ENCODE measurements around the gene PPIL1. TPM values are rescaled to one million over a fixed set of nuclear protein-coding genes. Genes with fewer than 3 reads are reported as not detected.

Gene PPIL1
- total and polyA plus RNA-seq, 2 of the 13 experiments (the other 11 are each of a cell fraction or from before 2014, with no cell fraction given), result 74.2 to 144 TPM

DNA sequence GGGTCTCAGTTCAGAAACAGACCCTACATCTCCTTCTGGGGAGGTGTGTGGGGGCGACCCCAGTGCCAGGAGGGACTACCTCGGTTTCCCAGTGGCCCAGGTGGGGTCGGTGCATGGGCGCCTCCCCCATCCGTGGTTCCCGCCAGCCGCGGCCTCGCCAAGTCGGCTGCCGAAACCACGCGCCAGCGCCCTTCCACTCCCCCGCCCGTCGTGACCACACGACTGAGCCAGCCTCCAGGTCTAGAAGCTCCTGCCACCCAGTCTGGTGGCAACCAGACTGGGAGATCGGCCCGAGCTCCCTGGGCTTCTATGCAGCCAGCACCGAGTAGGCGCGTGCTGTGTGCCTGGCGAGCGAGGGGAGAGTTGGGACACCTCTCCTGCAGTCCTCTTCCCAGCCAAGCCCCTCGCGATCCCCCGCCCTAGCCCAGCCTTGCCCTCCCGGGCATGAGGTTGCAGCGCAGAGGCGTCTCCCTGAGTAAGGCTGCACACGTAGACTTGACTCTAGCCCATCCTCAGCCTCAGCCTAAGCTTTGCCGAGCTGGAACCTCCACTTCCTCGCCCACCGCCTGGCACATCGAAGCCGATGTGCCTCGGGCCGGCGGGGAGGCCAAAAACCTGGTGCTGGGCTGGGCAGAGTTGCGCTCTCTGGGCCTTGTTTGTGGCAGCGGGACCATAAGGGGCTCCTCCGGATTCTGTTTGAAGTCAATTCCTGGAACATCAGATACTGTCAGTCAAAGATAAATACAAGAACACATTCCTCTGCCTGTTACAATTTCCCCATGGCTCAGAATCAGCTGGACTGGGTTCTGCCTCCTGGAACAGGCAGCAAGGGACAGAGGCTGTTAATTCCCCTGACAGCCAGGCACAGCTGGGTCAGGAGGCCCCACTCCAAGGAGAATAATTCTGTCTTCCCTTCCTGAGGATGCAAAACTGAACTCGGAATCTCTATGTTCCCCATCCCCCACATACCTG lies 33.9 kb downstream of the PPIL1 start (continued):
- TF ChIP-seq, protein P1, sequence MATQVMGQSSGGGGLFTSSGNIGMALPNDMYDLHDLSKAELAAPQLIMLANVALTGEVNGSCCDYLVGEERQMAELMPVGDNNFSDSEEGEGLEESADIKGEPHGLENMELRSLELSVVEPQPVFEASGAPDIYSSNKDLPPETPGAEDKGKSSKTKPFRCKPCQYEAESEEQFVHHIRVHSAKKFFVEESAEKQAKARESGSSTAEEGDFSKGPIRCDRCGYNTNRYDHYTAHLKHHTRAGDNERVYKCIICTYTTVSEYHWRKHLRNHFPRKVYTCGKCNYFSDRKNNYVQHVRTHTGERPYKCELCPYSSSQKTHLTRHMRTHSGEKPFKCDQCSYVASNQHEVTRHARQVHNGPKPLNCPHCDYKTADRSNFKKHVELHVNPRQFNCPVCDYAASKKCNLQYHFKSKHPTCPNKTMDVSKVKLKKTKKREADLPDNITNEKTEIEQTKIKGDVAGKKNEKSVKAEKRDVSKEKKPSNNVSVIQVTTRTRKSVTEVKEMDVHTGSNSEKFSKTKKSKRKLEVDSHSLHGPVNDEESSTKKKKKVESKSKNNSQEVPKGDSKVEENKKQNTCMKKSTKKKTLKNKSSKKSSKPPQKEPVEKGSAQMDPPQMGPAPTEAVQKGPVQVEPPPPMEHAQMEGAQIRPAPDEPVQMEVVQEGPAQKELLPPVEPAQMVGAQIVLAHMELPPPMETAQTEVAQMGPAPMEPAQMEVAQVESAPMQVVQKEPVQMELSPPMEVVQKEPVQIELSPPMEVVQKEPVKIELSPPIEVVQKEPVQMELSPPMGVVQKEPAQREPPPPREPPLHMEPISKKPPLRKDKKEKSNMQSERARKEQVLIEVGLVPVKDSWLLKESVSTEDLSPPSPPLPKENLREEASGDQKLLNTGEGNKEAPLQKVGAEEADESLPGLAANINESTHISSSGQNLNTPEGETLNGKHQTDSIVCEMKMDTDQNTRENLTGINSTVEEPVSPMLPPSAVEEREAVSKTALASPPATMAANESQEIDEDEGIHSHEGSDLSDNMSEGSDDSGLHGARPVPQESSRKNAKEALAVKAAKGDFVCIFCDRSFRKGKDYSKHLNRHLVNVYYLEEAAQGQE (IDR thresholded peaks at IDR 0.05; ENCODE audit: borderline replicate concordance in 1 of 2, low read depth in 1 of 2, low read length in 2 of 2), result no peak
- TF ChIP-seq NAIF1 (CRISPR knock-in tag; IDR thresholded peaks at IDR 0.05; ENCODE audit: borderline replicate concordance) (no peak), BHLHE40 (IDR thresholded peaks at IDR 0.05; ENCODE audit: low read length) (no peak), ZNF235 (CRISPR knock-in tag; IDR thresholded peaks at IDR 0.05; ENCODE audit: borderline replicate concordance) (no peak), HOXA5 (CRISPR knock-in tag; IDR thresholded peaks at IDR 0.05) (no peak), FOSL2 (CRISPR knock-in tag; IDR thresholded peaks at IDR 0.05) (no peak), RARG (CRISPR knock-in tag; IDR thresholded peaks at IDR 0.05; ENCODE audit: low read depth) (no peak), SCMH1 (CRISPR knock-in tag; IDR thresholded peaks at IDR 0.05; ENCODE audit: borderline replicate concordance) (no peak), MTA3 (CRISPR knock-in tag; IDR thresholded peaks at IDR 0.05) (no peak), NFRKB (IDR thresholded peaks at IDR 0.05) (no peak), ZNF329 (CRISPR knock-in tag; IDR thresholded peaks at IDR 0.05; ENCODE audit: low read depth) (no peak), ZNF510 (CRISPR knock-in tag; IDR thresholded peaks at IDR 0.05; ENCODE audit: low read depth) (no peak), PITX1 (CRISPR knock-in tag; IDR thresholded peaks at IDR 0.05) (0 out of 2 replicates have a peak, but pooled peaks have one; percentile 41), FOXM1 (CRISPR knock-in tag; IDR thresholded peaks at IDR 0.05) (no peak), SUZ12 (IDR thresholded peaks at IDR 0.05; ENCODE audit: low read depth, low read length) (no peak), TAF1 (CRISPR knock-in tag; IDR thresholded peaks at IDR 0.05) (no peak), HES4 (CRISPR knock-in tag; IDR thresholded peaks at IDR 0.05; ENCODE audit: borderline replicate concordance) (no peak), KDM5A (IDR thresholded peaks at IDR 0.05; ENCODE audit: borderline replicate concordance, low read length) (no peak)
- TF ChIP-seq, protein P2, sequence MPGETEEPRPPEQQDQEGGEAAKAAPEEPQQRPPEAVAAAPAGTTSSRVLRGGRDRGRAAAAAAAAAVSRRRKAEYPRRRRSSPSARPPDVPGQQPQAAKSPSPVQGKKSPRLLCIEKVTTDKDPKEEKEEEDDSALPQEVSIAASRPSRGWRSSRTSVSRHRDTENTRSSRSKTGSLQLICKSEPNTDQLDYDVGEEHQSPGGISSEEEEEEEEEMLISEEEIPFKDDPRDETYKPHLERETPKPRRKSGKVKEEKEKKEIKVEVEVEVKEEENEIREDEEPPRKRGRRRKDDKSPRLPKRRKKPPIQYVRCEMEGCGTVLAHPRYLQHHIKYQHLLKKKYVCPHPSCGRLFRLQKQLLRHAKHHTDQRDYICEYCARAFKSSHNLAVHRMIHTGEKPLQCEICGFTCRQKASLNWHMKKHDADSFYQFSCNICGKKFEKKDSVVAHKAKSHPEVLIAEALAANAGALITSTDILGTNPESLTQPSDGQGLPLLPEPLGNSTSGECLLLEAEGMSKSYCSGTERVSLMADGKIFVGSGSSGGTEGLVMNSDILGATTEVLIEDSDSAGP (CRISPR knock-in tag; IDR thresholded peaks at IDR 0.05; ENCODE audit: borderline replicate concordance), result 0 out of 2 replicates have a peak, but pooled peaks have one; percentile 44
- TF ChIP-seq, protein P3, sequence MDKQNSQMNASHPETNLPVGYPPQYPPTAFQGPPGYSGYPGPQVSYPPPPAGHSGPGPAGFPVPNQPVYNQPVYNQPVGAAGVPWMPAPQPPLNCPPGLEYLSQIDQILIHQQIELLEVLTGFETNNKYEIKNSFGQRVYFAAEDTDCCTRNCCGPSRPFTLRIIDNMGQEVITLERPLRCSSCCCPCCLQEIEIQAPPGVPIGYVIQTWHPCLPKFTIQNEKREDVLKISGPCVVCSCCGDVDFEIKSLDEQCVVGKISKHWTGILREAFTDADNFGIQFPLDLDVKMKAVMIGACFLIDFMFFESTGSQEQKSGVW (CRISPR knock-in tag; IDR thresholded peaks at IDR 0.05; ENCODE audit: borderline replicate concordance), result no peak

Measured in HepG2 (cell line).